ENCODE data around the gene MMP1. TPM values are rescaled to one million over a fixed set of nuclear protein-coding genes. Genes with fewer than 3 reads are reported as not detected.

Gene MMP1
- 0.68 to 1.6 TPM (median 0.73 TPM) in 5 replicates for total RNA-seq (2022; extraction: Qiagen RNA extraction)

DNA sequence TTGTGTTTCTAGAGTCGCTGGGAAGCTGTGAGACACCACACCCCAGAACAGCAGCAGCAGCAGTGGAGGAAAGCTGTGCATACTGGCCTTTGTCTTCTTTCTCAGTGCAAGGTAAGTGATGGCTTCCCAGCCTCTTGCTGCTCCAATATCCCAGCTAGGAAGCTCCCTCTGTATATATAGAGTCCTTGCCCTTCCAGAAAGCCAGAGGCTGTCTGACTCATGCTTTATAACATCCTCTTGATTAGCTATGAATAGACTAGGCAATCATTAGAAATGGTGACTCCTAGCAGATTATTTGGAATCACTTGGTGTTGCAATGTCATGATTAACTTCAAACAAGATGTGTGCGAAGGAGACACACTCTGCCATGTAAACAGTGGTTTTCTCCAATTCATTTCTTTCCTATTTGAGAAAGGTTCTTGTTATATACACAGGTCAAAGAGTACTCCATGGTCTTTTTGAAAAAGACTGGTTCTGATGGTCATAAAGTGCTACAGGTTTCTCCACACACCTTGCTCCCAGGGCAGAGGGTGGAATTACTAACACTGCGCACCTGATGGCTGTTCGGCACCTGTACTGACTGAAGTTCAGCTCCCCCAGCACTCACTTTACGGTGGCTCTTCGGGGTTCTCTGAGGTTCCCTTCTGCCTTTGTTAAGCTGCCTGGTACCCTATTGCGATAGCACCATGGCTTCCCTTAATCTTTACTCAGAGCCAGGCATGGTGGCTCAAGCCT is at the start of gene MMP1:
Gene MMP1, minus strand, starts transcription at position 149 of the 735 bp plus-strand sequence. Its CDS starts 68 bp downstream, at position 81.

DNA sequence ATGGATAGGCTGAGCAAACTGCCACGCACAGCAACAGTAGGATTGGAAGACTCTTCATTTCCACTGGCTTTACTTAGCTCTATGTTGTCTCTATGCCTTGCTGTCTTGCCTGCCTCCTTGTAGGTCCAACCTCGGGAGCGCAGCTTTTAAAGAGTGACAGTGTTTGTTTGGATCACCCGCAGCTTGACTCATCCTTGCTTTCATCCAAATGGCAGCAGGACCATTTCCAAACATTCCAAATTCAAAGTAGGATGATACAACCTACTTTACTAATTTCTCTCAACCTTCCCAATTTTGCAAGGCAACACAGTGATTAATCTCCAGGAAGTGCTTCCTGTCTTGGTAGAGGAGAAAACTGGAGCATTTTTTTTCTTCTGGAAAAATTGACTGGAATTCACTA is 45.5 kb upstream of the MMP1 start, which contains the start of gene MMP3:
Gene MMP3, minus strand, starts transcription at position 121 of the 400 bp plus-strand sequence. Its CDS starts 63 bp downstream, at position 58.

DNA sequence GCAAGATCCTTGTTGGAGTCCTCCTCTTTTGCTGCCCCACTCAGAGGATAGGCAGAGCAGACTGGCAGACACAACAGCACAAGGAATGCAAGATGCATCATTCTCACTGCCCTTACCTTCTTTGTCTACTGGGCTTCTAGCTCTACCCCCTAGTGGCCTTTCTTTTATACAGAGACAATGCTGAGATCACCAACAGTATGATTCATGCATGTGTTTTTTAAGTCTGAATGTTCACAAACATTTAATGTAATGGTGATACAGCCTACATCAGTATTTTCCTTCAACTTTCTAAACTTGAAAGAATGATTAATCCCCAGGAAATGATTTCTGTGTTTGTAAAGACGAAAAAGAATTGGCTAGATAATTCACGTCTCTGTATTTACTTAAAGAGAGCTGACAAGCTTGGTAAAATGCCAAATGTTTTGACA is 17.5 kb downstream of the MMP1 start, which contains the start of gene MMP10:
Gene MMP10, minus strand, starts transcription at position 138 of the 428 bp plus-strand sequence. Its CDS starts 37 bp downstream, at position 101.

Other genes starting within 250 kb of the MMP1 start
- 0.07 TPM in 1 of 5 replicates, not detected in the others for gene MMP20, start 172.8 kb downstream of the MMP1 start, total RNA-seq (2022; extraction: Qiagen RNA extraction)
- gene MMP27, start 92.4 kb downstream of the MMP1 start, total RNA-seq (2022; extraction: Qiagen RNA extraction): not detected in 5 replicates
- not detected in 5 replicates for gene MMP8, start 73.2 kb downstream of the MMP1 start, total RNA-seq (2022; extraction: Qiagen RNA extraction)
- gene MMP10, start 17.5 kb downstream of the MMP1 start, total RNA-seq (2022; extraction: Qiagen RNA extraction): 0.54 to 2.5 TPM (median 0.72 TPM) in 5 replicates
- 0.07 to 0.27 TPM (median 0.09 TPM) in 3 of 5 replicates, not detected in the others for gene MMP3, start 45.4 kb upstream of the MMP1 start, total RNA-seq (2022; extraction: Qiagen RNA extraction)
- gene MMP12, start 76.8 kb upstream of the MMP1 start, total RNA-seq (2022; extraction: Qiagen RNA extraction): 0.05 to 0.08 TPM (median 0.06 TPM) in 4 of 5 replicates, not detected in the other
- 0.04 to 0.08 TPM in 2 of 5 replicates, not detected in the others for gene MMP13, start 157.6 kb upstream of the MMP1 start, total RNA-seq (2022; extraction: Qiagen RNA extraction)